Measurements from ENCODE around the gene MAP3K13.
A peak's percentile ranks its signal among the peaks of the same experiment; 100 is the strongest.
"Not testable (repeated sequence)": the region's sequence is repeated elsewhere in the genome, so short reads cannot be mapped to it uniquely, and the experiment has no call there.

Gene MAP3K13

GRCh38 chr3:185460719-185461350 is 97.9 kb downstream of the MAP3K13 start:
- no peak for DNase-seq

GRCh38 chr3:185465471-185465870 is 102.5 kb downstream of the MAP3K13 start:
- DNase-seq = no peak

GRCh38 chr3:185466123-185466522 is 103.2 kb downstream of the MAP3K13 start:
- not testable (repeated sequence) for DNase-seq

GRCh38 chr3:185469542-185469941 is 106.6 kb downstream of the MAP3K13 start:
- DNase-seq = no peak

GRCh38 chr3:185470323-185470722 is 107.4 kb downstream of the MAP3K13 start:
- DNase-seq = no peak

GRCh38 chr3:185473290-185473815 is 110.4 kb downstream of the MAP3K13 start:
- no peak for DNase-seq

- not testable (repeated sequence) for DNase-seq
Observed at GRCh38 chr3:185474922-185475321, 112.0 kb downstream of the MAP3K13 start.

- no peak for DNase-seq
Observed at GRCh38 chr3:185477316-185477715, 114.4 kb downstream of the MAP3K13 start.

GRCh38 chr3:185479373-185479945 is 116.5 kb downstream of the MAP3K13 start:
- no peak for DNase-seq

- no peak for DNase-seq
Observed at GRCh38 chr3:185484296-185484695, 121.4 kb downstream of the MAP3K13 start.

- DNase-seq = no peak
Observed at GRCh38 chr3:185486394-185486793, 123.5 kb downstream of the MAP3K13 start.

- no peak for DNase-seq
Observed at GRCh38 chr3:185488465-185488864, 125.5 kb downstream of the MAP3K13 start.

- DNase-seq = no peak
Observed at GRCh38 chr3:185489462-185489861, 126.5 kb downstream of the MAP3K13 start.

GRCh38 chr3:185490241-185490640 is 127.3 kb downstream of the MAP3K13 start:
- no peak for DNase-seq

- DNase-seq = peak; percentile 95
Observed at GRCh38 chr3:185498503-185499396, 135.8 kb downstream of the MAP3K13 start, which contains the start of gene TMEM41A. TMEM41A (minus strand) TSS chr3:185499035; CDS start chr3:185498961, 74 bp downstream.

GRCh38 chr3:185502987-185503386 is 140.1 kb downstream of the MAP3K13 start:
- DNase-seq = no peak

GRCh38 chr3:185503521-185503920 is 140.6 kb downstream of the MAP3K13 start:
- DNase-seq = no peak

GRCh38 chr3:185504636-185505035 is 141.7 kb downstream of the MAP3K13 start:
- DNase-seq = no peak

- DNase-seq = no peak
Observed at GRCh38 chr3:185507883-185508282, 144.9 kb downstream of the MAP3K13 start.

GRCh38 chr3:185508335-185508991 is 145.5 kb downstream of the MAP3K13 start:
- DNase-seq = peak; percentile 85

GRCh38 chr3:185511711-185512110 is 148.8 kb downstream of the MAP3K13 start:
- no peak for DNase-seq

GRCh38 chr3:185517387-185518130 is 154.6 kb downstream of the MAP3K13 start:
- no peak for DNase-seq
